Endothelial cell of umbilical vein (primary cell): ENCODE data around the gene PDGFRA. TPM values are rescaled to one million over a fixed set of nuclear protein-coding genes. Genes with fewer than 3 reads are reported as not detected.

Experiments
- BruUV-seq: library from RNA; stranded (reverse); fragments of 400-500 nt; replicated peaks from 2 replicates; lab custom pipeline; 2021; lab: Mats Ljungman, UMichigan
- CTCF ChIA-PET: fragments of 300-600, 350-600 bp; sonication (Branson Sonifier 250); formaldehyde crosslinking; loops from one replicate; lab custom pipeline; 2021; ENCODE audit warnings: antibody characterized with exemption, inconsistent platforms; lab: Charles Lee
- POLR2A ChIA-PET: fragments of 300-600, 350-600 bp; sonication (Branson Sonifier 250); formaldehyde crosslinking; loops from one replicate; lab custom pipeline; 2021; ENCODE audit warnings: antibody characterized with exemption, inconsistent platforms; lab: Charles Lee
- DNase-seq: peaks from one replicate; pipeline ENCODE4 v3.0.0-alpha.2; 2011; ENCODE audit warnings: low read depth, low spot score
- FAIRE-seq: peaks from 2 replicates; lab custom pipeline; 2011; peaks lifted over from hg19 to GRCh38; lab: Jason Lieb, UNC
- H2AFZ ChIP-seq: 2 replicates; pipeline ENCODE4 v1.6.0; 2012; ENCODE audit warnings: low read depth, low read length, control low read depth, inconsistent platforms
- H3K27ac ChIP-seq: 2 replicates; pipeline ENCODE4 v1.5.1; 2011; ENCODE audit warnings: low read depth, mild to moderate bottlenecking, control low read depth, low read length, moderate library complexity; ENCODE audit not compliant: insufficient read depth
- H3K27me3 ChIP-seq, 2 experiments: 2 replicates each; pipeline versions ENCODE4 v1.6.0 to v1.6.1; 2011; ENCODE audit warnings: low read length in 2 of 2, mixed read lengths in 1 of 2; ENCODE audit not compliant: control insufficient read depth in 2 of 2, insufficient read depth in 2 of 2
- H3K36me3 ChIP-seq, 2 experiments: 2 replicates in 1 of 2; 3 replicates in 1 of 2; pipeline ENCODE4 v1.5.1; 2011; ENCODE audit warnings: low read length in 2 of 2, mild to moderate bottlenecking in 1 of 2, moderate library complexity in 1 of 2; ENCODE audit not compliant: control insufficient read depth in 2 of 2, insufficient read depth in 2 of 2; ENCODE audit errors: extremely low read depth in 1 of 2
- H3K4me1 ChIP-seq: 3 replicates; pipeline ENCODE4 v1.5.1; 2011; ENCODE audit warnings: mild to moderate bottlenecking, low read length; ENCODE audit not compliant: control insufficient read depth, insufficient read depth; ENCODE audit errors: extremely low read depth
- H3K4me2 ChIP-seq: 2 replicates; pipeline ENCODE4 v1.6.1; 2011; ENCODE audit warnings: low read length, control low read depth, mixed read lengths; ENCODE audit not compliant: insufficient read depth
- H3K4me3 ChIP-seq, 3 experiments: fragments of 200-600 bp in 1 of 3; sonication (generic), shearing (Covaris generic) in 1 of 3; replicated peaks in 1 of 3; 2 replicates each; pipeline ENCODE4 v1.5.1; 2011 to 2016; ENCODE audit warnings: control low read depth in 3 of 3, low read length in 3 of 3, mild to moderate bottlenecking in 2 of 3, inconsistent platforms in 1 of 3, low read depth in 1 of 3, moderate library complexity in 1 of 3; ENCODE audit not compliant: insufficient read depth in 1 of 3
- H3K79me2 ChIP-seq: 2 replicates; pipeline ENCODE4 v1.6.0; 2012; ENCODE audit warnings: low read length, inconsistent platforms; ENCODE audit not compliant: control insufficient read depth, insufficient read depth
- H3K9ac ChIP-seq: replicated peaks from 2 replicates; pipeline ENCODE3; 2011; ENCODE audit warnings: low read length, control low read depth; ENCODE audit not compliant: insufficient read depth; ENCODE audit errors: extremely low read depth
- H3K9me1 ChIP-seq: replicated peaks from 3 replicates; pipeline ENCODE4 v1.6.0; 2011; ENCODE audit warnings: mild to moderate bottlenecking, low read length; ENCODE audit not compliant: control insufficient read depth, insufficient read depth; ENCODE audit errors: extremely low read depth
- H3K9me3 ChIP-seq: replicated peaks from 2 replicates; pipeline ENCODE4 v1.5.1; 2012; ENCODE audit warnings: low read length, inconsistent platforms; ENCODE audit not compliant: control insufficient read depth, insufficient read depth
- H4K20me1 ChIP-seq: replicated peaks from 2 replicates; pipeline ENCODE3; 2011; ENCODE audit warnings: mild to moderate bottlenecking, low read length; ENCODE audit not compliant: control insufficient read depth, insufficient read depth; ENCODE audit errors: extremely low read depth
- CTCF ChIP-seq, 2 donors: IDR thresholded peaks; 1 replicate in 1 of 2; 2 replicates in 1 of 2; pipeline ENCODE4 v1.5.1; 2011; ENCODE audit warnings: low read length in 2 of 2, mild to moderate bottlenecking in 2 of 2, moderate library complexity in 2 of 2, control low read depth in 1 of 2, inconsistent platforms in 1 of 2, low read depth in 1 of 2; ENCODE audit not compliant: insufficient read depth in 1 of 2; ENCODE audit errors: extremely low read depth in 1 of 2
- FOS ChIP-seq: IDR thresholded peaks from 2 replicates; pipeline ENCODE4 v1.6.1; 2011; ENCODE audit warnings: mild to moderate bottlenecking, low read length, moderate library complexity, borderline replicate concordance; ENCODE audit not compliant: insufficient read depth
- JUN ChIP-seq: IDR thresholded peaks from 2 replicates; pipeline ENCODE4 v1.6.1; 2011; ENCODE audit warnings: borderline replicate concordance, low read depth; ENCODE audit not compliant: insufficient read length, insufficient read depth
- POLR2A ChIP-seq: IDR thresholded peaks from 2 replicates; pipeline ENCODE4 v1.6.1; 2012; ENCODE audit warnings: low read depth, mild to moderate bottlenecking, control low read depth, low read length
- POLR2AphosphoS5 ChIP-seq: IDR thresholded peaks from 2 replicates; pipeline ENCODE4 v1.6.1; 2012; ENCODE audit warnings: low read depth, mild to moderate bottlenecking, control low read depth, low read length, moderate library complexity; ENCODE audit not compliant: insufficient read depth
- dilution Hi-C: fragments of 300-500 bp; cut with MboI; formaldehyde crosslinking; loops from one replicate; pipeline ENCODE4 v1.15.0; 2019; ENCODE audit warnings: low sequenced_read_pairs; ENCODE audit not compliant: extremely low pct_ligation_motif_present
- intact Hi-C: fragments of 100-400 bp; cut with micrococcal nuclease; formaldehyde crosslinking; loops from one replicate; pipeline ENCODE4 v1.10.0; 2022
- polyA plus RNA-seq, 4 experiments: library from polyadenylated mRNA; depleted of rRNA in 3 of 4; stranded (reverse) in 3 of 4; unstranded in 1 of 4; fragments of >200 nt; gene quantifications; 2 replicates each; pipeline versions ENCODE4 v1.2.1 to v1.2.3, GENCODE V29; 2011 to 2012; ENCODE audit warnings: missing spikeins in 1 of 4
- total RNA-seq: library from RNA; stranded (reverse); gene quantifications from 2 replicates; pipeline ENCODE4 v1.2.3, GENCODE V29; 2021

PDGFRA gene
- total and polyA plus RNA-seq, 2 donors (not counting 3 experiments of a cell fraction or from before 2014, with no cell fraction given), result 0.19 to 0.55 TPM

GRCh38 chr4:54213761-54214160 is 15.3 kb upstream of the PDGFRA start:
- peaks cover 0 to 3% of the 10 kb centered on the region in 2 experiments for H3K27me3 ChIP-seq
- H3K4me1 ChIP-seq, result peaks cover 2% of the 10 kb centered on the region
- no peak overlapping the region for H3K4me2 ChIP-seq
- H2AFZ ChIP-seq, result peak overlapping the region; percentile 9
- H3K9me1 ChIP-seq, result no peaks in the 10 kb centered on the region
- no TSS peak for BruUV-seq
- intact Hi-C loops, result no loop called here
- dilution Hi-C loops, result loop anchor here (25.0 kb wide), 1 partner anchor 276 kb away; no protein-coding TSS in a partner anchor
- POLR2A ChIA-PET, result no interaction called here
- H3K79me2 ChIP-seq, result no peaks in the 10 kb centered on the region
- no peaks in the 10 kb centered on the region for H4K20me1 ChIP-seq
- no peak for DNase-seq
- H3K27ac ChIP-seq, result no peak overlapping the region
- no peak overlapping the region for H3K4me3 ChIP-seq
- H3K9me3 ChIP-seq, result no peaks in the 10 kb centered on the region
- no peaks in the 10 kb centered on the region for H3K36me3 ChIP-seq
- no peak overlapping the region for H3K9ac ChIP-seq
- TF ChIP-seq FOS (no peak), POLR2AphosphoS5 (no peak), POLR2A (no peak), JUN (no peak), CTCF (IDR thresholded peaks at IDR 0.05; ENCODE audit: extremely low read depth in 1 of 2, insufficient read depth in 1 of 2, low read depth in 1 of 2, low read length in 2 of 2) (no peak)
- FAIRE-seq, result no peak
- CTCF ChIA-PET, result interaction anchor here (0.9 to 9.3 kb wide), 6 partner anchors 20 to 305 kb away, joined by 3 to 162 read pairs (median 6); no protein-coding TSS in a partner anchor
